Fibroblast of lung (primary cell): ENCODE data around the gene KIF2B. TPM values are rescaled to one million over a fixed set of nuclear protein-coding genes. Genes with fewer than 3 reads are reported as not detected.

ENCODE experiments used
- DNase-seq, 2 donors: peaks; one replicate each; pipeline versions ENCODE4 v3.0.0 to v3.0.0-alpha.2; 2010; ENCODE audit warnings: low read depth in 2 of 2
- H2AFZ ChIP-seq: 2 replicates; pipeline ENCODE4 v1.5.1; 2012; ENCODE audit warnings: low read length, control low read depth, inconsistent platforms
- H3K27ac ChIP-seq: 2 replicates; pipeline ENCODE4 v1.5.1; 2011; ENCODE audit warnings: low read length, control low read depth; ENCODE audit not compliant: insufficient read depth
- H3K27me3 ChIP-seq: 2 replicates; pipeline ENCODE4 v1.5.1; 2011; ENCODE audit warnings: mild to moderate bottlenecking, low read length; ENCODE audit not compliant: control insufficient read depth, insufficient read depth
- H3K36me3 ChIP-seq: 2 replicates; pipeline ENCODE4 v1.5.1; 2011; ENCODE audit warnings: low read length; ENCODE audit not compliant: control insufficient read depth, insufficient read depth
- H3K4me1 ChIP-seq: 2 replicates; pipeline ENCODE4 v1.5.1; 2011; ENCODE audit warnings: low read length; ENCODE audit not compliant: control insufficient read depth, insufficient read depth; ENCODE audit errors: extremely low read depth
- H3K4me2 ChIP-seq: 2 replicates; pipeline ENCODE4 v1.5.1; 2011; ENCODE audit warnings: low read length, control low read depth; ENCODE audit not compliant: insufficient read depth; ENCODE audit errors: extremely low read depth
- H3K4me3 ChIP-seq, 4 experiments: fragments of 200-600 bp in 1 of 4; sonication (generic) in 1 of 4; replicated peaks in 1 of 4; 2 replicates each; pipeline ENCODE4 v1.5.1; 2011 to 2016; ENCODE audit warnings: low read length in 4 of 4, low read depth in 3 of 4, mild to moderate bottlenecking in 3 of 4, control low read depth in 2 of 4, inconsistent platforms in 1 of 4, mixed read lengths in 1 of 4; ENCODE audit not compliant: insufficient read depth in 1 of 4; ENCODE audit errors: control extremely low read depth in 1 of 4
- H3K79me2 ChIP-seq: 2 replicates; pipeline ENCODE4 v1.5.1; 2012; ENCODE audit warnings: mild to moderate bottlenecking, low read length, inconsistent platforms; ENCODE audit not compliant: control insufficient read depth, insufficient read depth
- H3K9ac ChIP-seq: 2 replicates; pipeline ENCODE4 v1.5.1; 2011; ENCODE audit warnings: mild to moderate bottlenecking, low read length, control low read depth; ENCODE audit not compliant: insufficient read depth
- H3K9me3 ChIP-seq: 2 replicates; pipeline ENCODE4 v1.5.1; 2012; ENCODE audit warnings: low read depth, low read length; ENCODE audit not compliant: control insufficient read depth, insufficient read depth
- H4K20me1 ChIP-seq: 2 replicates; pipeline ENCODE4 v1.5.1; 2011; ENCODE audit warnings: low read length; ENCODE audit not compliant: control insufficient read depth, insufficient read depth; ENCODE audit errors: extremely low read depth
- EZH2 ChIP-seq: IDR thresholded peaks from 2 replicates; pipeline ENCODE4 v1.5.1; 2012; ENCODE audit warnings: low read length, control low read depth, mild to moderate bottlenecking; ENCODE audit errors: missing control alignments
- polyA plus RNA-seq, 2 donors: library from polyadenylated mRNA; depleted of rRNA in 1 of 2; stranded (reverse) in 1 of 2; unstranded in 1 of 2; fragments of >200 nt; gene quantifications; 2 replicates each; pipeline ENCODE4 v1.2.1, GENCODE V29; 2011 to 2012; ENCODE audit warnings: missing spikeins in 1 of 2
- total RNA-seq: library from RNA; depleted of rRNA; stranded (reverse); fragments of >200 nt; gene quantifications from 2 replicates; pipeline ENCODE4 v1.2.1, GENCODE V29; 2014
- TF ChIP-seq, protein P1 (sequence below), 2 donors: IDR thresholded peaks in 1 of 2; conservative IDR thresholded peaks in 1 of 2; 1 replicate in 1 of 2; 2 replicates in 1 of 2; pipeline ENCODE4 v1.5.1; 2011 to 2012; ENCODE audit warnings: low read length in 2 of 2, control low read depth in 1 of 2, inconsistent platforms in 1 of 2, low read depth in 1 of 2, mild to moderate bottlenecking in 1 of 2

Gene KIF2B
- total and polyA plus RNA-seq, 2 donors (not counting 1 experiment from before 2014, with no cell fraction given): not detected

DNA sequence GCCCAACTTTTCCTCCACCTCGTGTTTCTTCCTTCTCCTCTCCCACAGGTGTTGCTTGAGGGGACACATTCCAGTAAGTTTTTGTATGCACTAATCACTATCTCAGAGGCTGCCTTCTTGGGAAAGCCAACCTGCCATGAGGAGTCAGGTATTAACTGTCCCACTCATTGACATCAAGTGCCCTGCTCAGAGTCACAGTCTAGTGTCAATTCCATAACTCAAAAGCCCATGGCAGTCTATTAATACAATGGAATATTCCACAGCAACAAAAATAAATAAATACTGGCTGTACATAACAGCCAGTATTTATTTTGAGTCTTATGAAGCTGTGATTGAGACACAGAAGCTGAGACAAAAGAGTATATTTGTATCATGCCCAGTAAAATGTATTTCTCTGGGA is 26.1 kb upstream of the KIF2B start:
- no peaks in the 10 kb centered on the region for H3K9me3 ChIP-seq
- H3K36me3 ChIP-seq: no peaks in the 10 kb centered on the region
- H3K27me3 ChIP-seq: no peaks in the 10 kb centered on the region
- no peaks in the 10 kb centered on the region for H3K4me1 ChIP-seq
- DNase-seq: no peak
- no peak overlapping the region for H3K27ac ChIP-seq
- H3K9ac ChIP-seq: no peak overlapping the region
- H3K4me2 ChIP-seq: no peak overlapping the region
- H4K20me1 ChIP-seq: no peaks in the 10 kb centered on the region
- TF ChIP-seq, protein P1, sequence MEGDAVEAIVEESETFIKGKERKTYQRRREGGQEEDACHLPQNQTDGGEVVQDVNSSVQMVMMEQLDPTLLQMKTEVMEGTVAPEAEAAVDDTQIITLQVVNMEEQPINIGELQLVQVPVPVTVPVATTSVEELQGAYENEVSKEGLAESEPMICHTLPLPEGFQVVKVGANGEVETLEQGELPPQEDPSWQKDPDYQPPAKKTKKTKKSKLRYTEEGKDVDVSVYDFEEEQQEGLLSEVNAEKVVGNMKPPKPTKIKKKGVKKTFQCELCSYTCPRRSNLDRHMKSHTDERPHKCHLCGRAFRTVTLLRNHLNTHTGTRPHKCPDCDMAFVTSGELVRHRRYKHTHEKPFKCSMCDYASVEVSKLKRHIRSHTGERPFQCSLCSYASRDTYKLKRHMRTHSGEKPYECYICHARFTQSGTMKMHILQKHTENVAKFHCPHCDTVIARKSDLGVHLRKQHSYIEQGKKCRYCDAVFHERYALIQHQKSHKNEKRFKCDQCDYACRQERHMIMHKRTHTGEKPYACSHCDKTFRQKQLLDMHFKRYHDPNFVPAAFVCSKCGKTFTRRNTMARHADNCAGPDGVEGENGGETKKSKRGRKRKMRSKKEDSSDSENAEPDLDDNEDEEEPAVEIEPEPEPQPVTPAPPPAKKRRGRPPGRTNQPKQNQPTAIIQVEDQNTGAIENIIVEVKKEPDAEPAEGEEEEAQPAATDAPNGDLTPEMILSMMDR (conservative IDR thresholded peaks at IDR 0.05 in 1 of 2, IDR thresholded peaks at IDR 0.05 in 1 of 2; ENCODE audit: low read depth in 1 of 2, low read length in 2 of 2): no peak
- TF ChIP-seq EZH2: no peak
- no peak overlapping the region for H2AFZ ChIP-seq
- H3K79me2 ChIP-seq: no peaks in the 10 kb centered on the region
- H3K4me3 ChIP-seq: no peak overlapping the region

- Histone ChIP-seq H3K79me2 (no peaks in the 10 kb centered on the region), H3K4me1 (no peaks in the 10 kb centered on the region), H4K20me1 (no peaks in the 10 kb centered on the region), H3K9ac (no peak overlapping the region), H3K27ac (no peak overlapping the region), H3K4me2 (no peak overlapping the region), H3K9me3 (no peaks in the 10 kb centered on the region), H3K27me3 (no peaks in the 10 kb centered on the region), H3K36me3 (no peaks in the 10 kb centered on the region), H3K4me3 (no peak overlapping the region), H2AFZ (no peak overlapping the region)
- TF ChIP-seq EZH2: no peak
- TF ChIP-seq, protein P1 (conservative IDR thresholded peaks at IDR 0.05 in 1 of 2, IDR thresholded peaks at IDR 0.05 in 1 of 2; ENCODE audit: low read depth in 1 of 2, low read length in 2 of 2): no peak
- DNase-seq: no peak
Measured at GRCh38 chr17:53797501-53797900, 25.2 kb upstream of the KIF2B start.

- H3K4me2 ChIP-seq: no peak overlapping the region
- H3K27me3 ChIP-seq: no peaks in the 10 kb centered on the region
- no peaks in the 10 kb centered on the region for H4K20me1 ChIP-seq
- no peaks in the 10 kb centered on the region for H3K9me3 ChIP-seq
- no peaks in the 10 kb centered on the region for H3K36me3 ChIP-seq
- no peak for DNase-seq
- no peak overlapping the region for H3K9ac ChIP-seq
- no peaks in the 10 kb centered on the region for H3K4me1 ChIP-seq
- H3K79me2 ChIP-seq: no peaks in the 10 kb centered on the region
- no peak overlapping the region for H3K27ac ChIP-seq
- no peak overlapping the region for H3K4me3 ChIP-seq
- H2AFZ ChIP-seq: no peak overlapping the region
- TF ChIP-seq, protein P1 (conservative IDR thresholded peaks at IDR 0.05 in 1 of 2, IDR thresholded peaks at IDR 0.05 in 1 of 2; ENCODE audit: low read depth in 1 of 2, low read length in 2 of 2): no peak
- no peak for TF ChIP-seq EZH2
Measured at GRCh38 chr17:53804437-53804836, 18.3 kb upstream of the KIF2B start.
